Activated effector memory CD4-positive, alpha-beta T cell treated with Interleukin-2 at 50 U/mL for 16 hours (primary cell): ENCODE measurements around the gene ASTL.
A peak's percentile ranks its signal among the peaks of the same experiment; 100 is the strongest.

Experiments
- DNase-seq: peaks from one replicate; pipeline ENCODE4 v3.0.0-alpha.2; 2020

ASTL gene

GRCh38 chr2:96158554-96158940 is 20.2 kb upstream of the ASTL start:
- DNase-seq = no peak

- peak; percentile 66 for DNase-seq
These were observed 19.6 kb upstream of the ASTL start for GRCh38 chr2:96157649-96158553.

GRCh38 chr2:96156926-96157648 is 18.8 kb upstream of the ASTL start:
- DNase-seq = no peak

- DNase-seq = no peak
These were observed 17.9 kb upstream of the ASTL start for GRCh38 chr2:96156011-96156820.

- no peak for DNase-seq
These were observed 16.4 kb upstream of the ASTL start for GRCh38 chr2:96154506-96155380.

- DNase-seq = no peak
These were observed 15.7 kb upstream of the ASTL start for GRCh38 chr2:96153991-96154431.

- DNase-seq = no peak
These were observed 15.0 kb upstream of the ASTL start for GRCh38 chr2:96153291-96153713.

GRCh38 chr2:96152304-96153161 is 14.2 kb upstream of the ASTL start:
- no peak for DNase-seq

- no peak for DNase-seq
These were observed 13.4 kb upstream of the ASTL start for GRCh38 chr2:96151595-96152303.

GRCh38 chr2:96150791-96151594 is 12.7 kb upstream of the ASTL start:
- DNase-seq = no peak

- no peak for DNase-seq
These were observed 11.8 kb upstream of the ASTL start for GRCh38 chr2:96150007-96150640.

- DNase-seq = peak; percentile 88
These were observed 10.3 kb upstream of the ASTL start for GRCh38 chr2:96148410-96149217.

GRCh38 chr2:96147593-96148201 is 9.4 kb upstream of the ASTL start:
- no peak for DNase-seq

- DNase-seq = no peak
These were observed 8.7 kb upstream of the ASTL start for GRCh38 chr2:96146881-96147592.

- peak; percentile 85 for DNase-seq
These were observed 8.0 kb upstream of the ASTL start for GRCh38 chr2:96146153-96146880.

GRCh38 chr2:96145848-96146152 is 7.5 kb upstream of the ASTL start:
- no peak for DNase-seq
